NCI-H187 treated with DMSO at 0.1 percent for 48 hours (cell line): Measurements from ENCODE around the gene PPP1R12C.
"Not testable (repeated sequence)": the region's sequence is repeated elsewhere in the genome, so short reads cannot be mapped to it uniquely, and the experiment has no call there.

ENCODE experiments used
- DNase-seq: peaks from one replicate; lab custom pipeline; 2025; lab: John Stamatoyannopoulos, UW

The PPP1R12C gene

GRCh38 chr19:55071129-55071502 lies 46.3 kb downstream of the PPP1R12C start:
- DNase-seq = no peak

GRCh38 chr19:55070466-55071128 lies 46.8 kb downstream of the PPP1R12C start:
- DNase-seq = no peak

GRCh38 chr19:55069865-55070197 lies 47.6 kb downstream of the PPP1R12C start:
- no peak for DNase-seq

- DNase-seq = no peak
Measured at GRCh38 chr19:55068950-55069864, 48.2 kb downstream of the PPP1R12C start.

- DNase-seq = no peak
Measured at GRCh38 chr19:55067869-55068268, 49.6 kb downstream of the PPP1R12C start.

GRCh38 chr19:55066107-55066709 lies 51.2 kb downstream of the PPP1R12C start:
- no peak for DNase-seq

GRCh38 chr19:55065516-55065915 lies 51.9 kb downstream of the PPP1R12C start:
- not testable (repeated sequence) for DNase-seq

- no peak for DNase-seq
Measured at GRCh38 chr19:55063492-55063843, 54.0 kb downstream of the PPP1R12C start.

- peak; percentile 29 for DNase-seq
Measured at GRCh38 chr19:55062735-55063491, 54.5 kb downstream of the PPP1R12C start, which contains the start of gene RDH13. Gene RDH13 (minus strand): TSS chr19:55063148. CDS start chr19:55063032, 116 bp downstream.

GRCh38 chr19:55060287-55060686 lies 57.1 kb downstream of the PPP1R12C start:
- not testable (repeated sequence) for DNase-seq

GRCh38 chr19:55058781-55059610 lies 58.4 kb downstream of the PPP1R12C start:
- no peak for DNase-seq

GRCh38 chr19:55056827-55057226 lies 60.6 kb downstream of the PPP1R12C start:
- no peak for DNase-seq

GRCh38 chr19:55053735-55054134 lies 63.7 kb downstream of the PPP1R12C start:
- no peak for DNase-seq

GRCh38 chr19:55050749-55051532 lies 66.5 kb downstream of the PPP1R12C start:
- no peak for DNase-seq

GRCh38 chr19:55048446-55048845 lies 69.0 kb downstream of the PPP1R12C start:
- no peak for DNase-seq

GRCh38 chr19:55047951-55048350 lies 69.5 kb downstream of the PPP1R12C start:
- DNase-seq = no peak

GRCh38 chr19:55046975-55047622 lies 70.3 kb downstream of the PPP1R12C start:
- no peak for DNase-seq

- DNase-seq = no peak
Measured at GRCh38 chr19:55044771-55045716, 72.4 kb downstream of the PPP1R12C start.

- no peak for DNase-seq
Measured at GRCh38 chr19:55044286-55044685, 73.2 kb downstream of the PPP1R12C start.
